ENCODE measurements around the gene ENKUR.

- no peak for TF ChIP-seq CEBPB (IDR thresholded peaks at IDR 0.05)
- TF ChIP-seq EP300 (IDR thresholded peaks at IDR 0.05; ENCODE audit: borderline replicate concordance), result no peak
- TF ChIP-seq NFIC (IDR thresholded peaks at IDR 0.05), result no peak
- no peak for TF ChIP-seq RAD21 (IDR thresholded peaks at IDR 0.05; ENCODE audit: low read depth)
Measured at GRCh38 chr10:25039531-25039930, 23.6 kb upstream of the ENKUR start.
